Hematopoietic multipotent progenitor cell (in vitro differentiated cells): ENCODE measurements around the gene TRMT112. TPM values are rescaled to one million over a fixed set of nuclear protein-coding genes. Genes with fewer than 3 reads are reported as not detected.
"Not testable (repeated sequence)": the region's sequence is repeated elsewhere in the genome, so short reads cannot be mapped to it uniquely, and the experiment has no call there.

Experiments
- DNase-seq, 3 donors: peaks; one replicate each; pipeline ENCODE4 v3.0.0-alpha.2; 2011 to 2015; ENCODE audit warnings: low read depth in 2 of 3, low spot score in 2 of 3
- total RNA-seq: library from RNA; depleted of rRNA; stranded (reverse); fragments of >200 nt; gene quantifications from one replicate; pipeline ENCODE4 v1.2.3, GENCODE V29; 2012

Gene TRMT112
- total RNA-seq, 1 donor, result 203 TPM

GRCh38 chr11:64334764-64335735, 17.7 kb upstream of the TRMT112 start:
- DNase-seq, result peak in 2 of 3 donors; percentile 87 to 88

- DNase-seq, result no peak
Observed at GRCh38 chr11:64333556-64333955, 16.2 kb upstream of the TRMT112 start.

GRCh38 chr11:64331569-64332371, 14.4 kb upstream of the TRMT112 start:
- DNase-seq, result peak in 2 of 3 donors; percentile 95

GRCh38 chr11:64330888-64331287, 13.5 kb upstream of the TRMT112 start:
- DNase-seq, result no peak

GRCh38 chr11:64327993-64328392, 10.6 kb upstream of the TRMT112 start:
- DNase-seq, result no peak

- no peak for DNase-seq
Observed at GRCh38 chr11:64327375-64327774, 10.0 kb upstream of the TRMT112 start.

- DNase-seq, result no peak
Observed at GRCh38 chr11:64324692-64325469, 7.5 kb upstream of the TRMT112 start.

- not testable (repeated sequence) for DNase-seq
Observed at GRCh38 chr11:64323984-64324383, 6.6 kb upstream of the TRMT112 start.

GRCh38 chr11:64323373-64323772, 6.0 kb upstream of the TRMT112 start:
- DNase-seq, result no peak

- no peak for DNase-seq
Observed at GRCh38 chr11:64322925-64323260, 5.5 kb upstream of the TRMT112 start.

GRCh38 chr11:64321533-64321932, 4.2 kb upstream of the TRMT112 start:
- DNase-seq, result no peak

GRCh38 chr11:64321026-64321425, 3.7 kb upstream of the TRMT112 start:
- no peak for DNase-seq

- DNase-seq, result no peak
Observed at GRCh38 chr11:64320556-64320955, 3.2 kb upstream of the TRMT112 start.

- DNase-seq, result no peak
Observed at GRCh38 chr11:64318766-64319761, 1.7 kb upstream of the TRMT112 start.

GRCh38 chr11:64317961-64318765, 804 bp upstream of the TRMT112 start, which contains the start of gene PRDX5:
Gene PRDX5, plus strand, starts transcription at chr11:64318121. Its CDS starts 95 bp downstream, at chr11:64318216.
- DNase-seq, result peak; percentile 89 to 97 (median 95)

- DNase-seq, result peak; percentile 44 to 61 (median 48)
Observed at GRCh38 chr11:64316672-64317324, 561 bp downstream of the TRMT112 start.

- not testable (repeated sequence) for DNase-seq
Observed at GRCh38 chr11:64315667-64316526, 1.5 kb downstream of the TRMT112 start.
